Measurements from ENCODE around the gene MYT1. TPM values are rescaled to one million over a fixed set of nuclear protein-coding genes. Genes with fewer than 3 reads are reported as not detected.

Gene MYT1
- total and polyA plus RNA-seq, 9 of the 15 experiments (the other 6 are each of a cell fraction or from before 2014, with no cell fraction given), result 0.02 to 0.12 (median 0.06) TPM; not detected in 4

- POLR2A ChIA-PET, result interaction anchor here (1.6 kb wide), 1 partner anchor 11 kb away, joined by 6 read pairs; no protein-coding TSS in a partner anchor
- BruUV-seq (replicated peaks), result no TSS peak
- intact Hi-C loops (cut with micrococcal nuclease), result no loop called here
- no peak overlapping the region for H3K4me3 ChIP-seq
- H3K9ac ChIP-seq (ENCODE audit: insufficient read depth in 1 of 2, low read depth in 2 of 2, low read length in 2 of 2), result no peak overlapping the region
- in situ Hi-C loops (cut with MboI), result no loop called here
- no peak overlapping the region for H2AFZ ChIP-seq (ENCODE audit: low read depth, low read length)
- no peaks in the 10 kb centered on the region; the same call in 1 of the 2 replicates for H3K9me3 ChIP-seq (replicated peaks; ENCODE audit: control insufficient read depth, insufficient read depth, low read depth, low read length)
- DNase-seq (ENCODE audit: extremely low read depth in 1 of 4, low spot score in 3 of 4), result no peak
- no peaks in the 10 kb centered on the region for H3K36me3 ChIP-seq (ENCODE audit: control insufficient read depth, insufficient read depth, low read length)
- peaks cover 0 to 3% of the 10 kb centered on the region in 2 experiments; a peak in 2 of 5 replicates for H3K4me1 ChIP-seq (replicated peaks in 1 of 2; ENCODE audit: control insufficient read depth in 2 of 2, insufficient read depth in 2 of 2, low read length in 2 of 2)
- WGBS (ENCODE audit: insufficient coverage, low coverage, missing lambda C conversion rate), result 0% methylated on average over 2 of the region's 2 CpGs
- no peak for FAIRE-seq
- no peaks in the 10 kb centered on the region; the same call in 1 of the 2 replicates for H4K20me1 ChIP-seq (replicated peaks; ENCODE audit: control insufficient read depth, insufficient read depth, low read length)
- H3K79me2 ChIP-seq (ENCODE audit: control insufficient read depth, insufficient read depth, low read length), result no peaks in the 10 kb centered on the region
- H3K27ac ChIP-seq (ENCODE audit: extremely low read depth, low read depth, low read length), result no peak overlapping the region
- no peak overlapping the region for H3K4me2 ChIP-seq (ENCODE audit: insufficient read depth, low read length)
- ATAC-seq, result no peak
- peaks cover 2% of the 10 kb centered on the region for H3K9me1 ChIP-seq (ENCODE audit: control insufficient read depth, insufficient read depth, low read length)
- TF ChIP-seq TFAM (CRISPR knock-in tag; conservative IDR thresholded peaks at IDR 0.05) (no peak), RBM22 (IDR thresholded peaks at IDR 0.05; ENCODE audit: low read depth, low read length, poor library complexity, severe bottlenecking) (no peak), NUFIP1 (IDR thresholded peaks at IDR 0.05; ENCODE audit: partially characterized antibody) (no peak), IRF2 (CRISPR knock-in tag; IDR thresholded peaks at IDR 0.05) (no peak)
- CTCF ChIA-PET (ENCODE audit: low intra/inter-chr PET ratio), result no interaction called here
- peaks cover 54 to 88% of the 10 kb centered on the region in 2 experiments for H3K27me3 ChIP-seq (ENCODE audit: control insufficient read depth in 2 of 2, insufficient read depth in 2 of 2, low read length in 2 of 2)
Observed at GRCh38 chr20:64183313-64183712, 19.1 kb downstream of the MYT1 start.

- no TSS peak for BruUV-seq (replicated peaks)
- ChIA-PET POLR2A (interaction anchor here (0.6 to 1.6 kb wide), 2 partner anchors 10 to 42 kb away, joined by 3 to 6 read pairs; no protein-coding TSS in a partner anchor), CTCF (ENCODE audit: low intra/inter-chr PET ratio) (no interaction called here)
- Histone ChIP-seq H4K20me1 (replicated peaks; ENCODE audit: control insufficient read depth, insufficient read depth, low read length) (no peaks in the 10 kb centered on the region), H3K4me3 (no peak overlapping the region), H3K9ac (ENCODE audit: insufficient read depth in 1 of 2, low read depth in 2 of 2, low read length in 2 of 2) (no peak overlapping the region), H3K27me3 (ENCODE audit: control insufficient read depth in 2 of 2, insufficient read depth in 2 of 2, low read length in 2 of 2) (peaks cover 61 to 87% of the 10 kb centered on the region in 2 experiments), H3K79me2 (ENCODE audit: control insufficient read depth, insufficient read depth, low read length) (no peaks in the 10 kb centered on the region), H2AFZ (ENCODE audit: low read depth, low read length) (no peak overlapping the region), H3K4me1 (replicated peaks in 1 of 2; ENCODE audit: control insufficient read depth in 2 of 2, insufficient read depth in 2 of 2, low read length in 2 of 2) (peaks cover 0 to 3% of the 10 kb centered on the region in 2 experiments; a peak in 2 of 5 replicates), H3K27ac (ENCODE audit: extremely low read depth, low read depth, low read length) (no peak overlapping the region), H3K36me3 (ENCODE audit: control insufficient read depth, insufficient read depth, low read length) (no peaks in the 10 kb centered on the region), H3K9me3 (replicated peaks; ENCODE audit: control insufficient read depth, insufficient read depth, low read depth, low read length) (no peaks in the 10 kb centered on the region; the same call in 1 of the 2 replicates), H3K4me2 (ENCODE audit: insufficient read depth, low read length) (no peak overlapping the region), H3K9me1 (ENCODE audit: control insufficient read depth, insufficient read depth, low read length) (peaks cover 2% of the 10 kb centered on the region)
- WGBS (ENCODE audit: insufficient coverage, low coverage, missing lambda C conversion rate), result 4% methylated on average over 12 of the region's 12 CpGs
- in situ Hi-C loops (cut with MboI) (no loop called here), intact Hi-C loops (cut with micrococcal nuclease) (no loop called here)
- no peak for ATAC-seq
- DNase-seq (ENCODE audit: extremely low read depth in 1 of 4, low spot score in 3 of 4), result no peak
- no peak for FAIRE-seq
- TF ChIP-seq ZNF707 (CRISPR knock-in tag; conservative IDR thresholded peaks at IDR 0.05), result no peak
- TF ChIP-seq CBX5 (IDR thresholded peaks at IDR 0.05; ENCODE audit: borderline replicate concordance, low read depth), result no peak
- no peak for TF ChIP-seq RFX7 (CRISPR knock-in tag; IDR thresholded peaks at IDR 0.05)
Observed at GRCh38 chr20:64184795-64185194, 20.5 kb downstream of the MYT1 start.
